BJ (cell line): ENCODE results near the gene ZBTB46. TPM values are rescaled to one million over a fixed set of nuclear protein-coding genes. Genes with fewer than 3 reads are reported as not detected.

Experiments used
- CTCF ChIA-PET: fragments of 350-600 bp; formaldehyde crosslinking; extraction: SDS; loops from one replicate; lab custom pipeline; 2021; ENCODE audit warnings: antibody characterized with exemption, inconsistent platforms; lab: Yijun Ruan, JAX
- POLR2A ChIA-PET: fragments of 300-600 bp; sonication (Branson Sonifier 250); formaldehyde crosslinking; extraction: SDS; loops from one replicate; lab custom pipeline; 2021; ENCODE audit warnings: antibody characterized with exemption; lab: Charles Lee
- DNase-seq: peaks from one replicate; pipeline ENCODE4 v3.0.0-alpha.2; 2011; ENCODE audit warnings: low read depth
- H3K27me3 ChIP-seq: 2 replicates; pipeline ENCODE4 v1.6.0; 2011; ENCODE audit warnings: low read length; ENCODE audit not compliant: control insufficient read depth, insufficient read depth
- H3K36me3 ChIP-seq: 2 replicates; pipeline ENCODE4 v1.5.1; 2011; ENCODE audit warnings: low read length; ENCODE audit not compliant: control insufficient read depth, insufficient read depth
- H3K4me3 ChIP-seq: 2 replicates; pipeline ENCODE4 v1.5.1; 2011; ENCODE audit warnings: low read depth, mild to moderate bottlenecking, control low read depth, low read length
- CTCF ChIP-seq: IDR thresholded peaks from 2 replicates; pipeline ENCODE4 v1.5.1; 2011; ENCODE audit warnings: low read depth, mild to moderate bottlenecking, control low read depth, inconsistent platforms, low read length, moderate library complexity; ENCODE audit not compliant: insufficient read depth
- polyA plus RNA-seq: library from polyadenylated mRNA; depleted of rRNA; stranded (reverse); fragments of >200 nt; gene quantifications from 2 replicates; pipeline ENCODE4 v1.2.3, GENCODE V29; 2011

The ZBTB46 gene
- polyA plus RNA-seq, 1 experiment: 0.32 TPM

GRCh38 chr20:63701329-63702035, 129.6 kb downstream of the ZBTB46 start:
- ChIA-PET CTCF (no interaction called here), POLR2A (no interaction called here)
- H3K27me3 ChIP-seq: no peaks in the 10 kb centered on the region
- H3K36me3 ChIP-seq: peaks cover 31% of the 10 kb centered on the region
- H3K4me3 ChIP-seq: no peak overlapping the region
- no peak for DNase-seq
- TF ChIP-seq CTCF: no peak

GRCh38 chr20:63701051-63701328, 130.1 kb downstream of the ZBTB46 start:
- Histone ChIP-seq H3K36me3 (peaks cover 32% of the 10 kb centered on the region), H3K27me3 (no peaks in the 10 kb centered on the region), H3K4me3 (no peak overlapping the region)
- TF ChIP-seq CTCF: no peak
- no peak for DNase-seq
- POLR2A ChIA-PET: no interaction called here
- CTCF ChIA-PET: no interaction called here

- ChIA-PET POLR2A (no interaction called here), CTCF (no interaction called here)
- Histone ChIP-seq H3K36me3 (peaks cover 30% of the 10 kb centered on the region), H3K4me3 (no peak overlapping the region), H3K27me3 (no peaks in the 10 kb centered on the region)
- TF ChIP-seq CTCF: no peak
- DNase-seq: no peak
Observed at GRCh38 chr20:63700199-63701050, 130.6 kb downstream of the ZBTB46 start.

- TF ChIP-seq CTCF: no peak
Observed at GRCh38 chr20:63699466-63700198, 131.4 kb downstream of the ZBTB46 start.

More at GRCh38 chr20:63699466-63700198, 131.4 kb downstream of the ZBTB46 start:
- H3K27me3 ChIP-seq: no peaks in the 10 kb centered on the region
- peaks cover 24% of the 10 kb centered on the region for H3K36me3 ChIP-seq
- ChIA-PET CTCF (interaction anchor here (0.6 to 1.1 kb wide), 2 partner anchors 8 to 162 kb away, joined by 4 read pairs; partner anchors contain the start of genes ARFRP1 and ZGPAT), POLR2A (interaction anchor here (0.8 kb wide), 1 partner anchor 8 kb away, joined by 6 read pairs; the partner anchor contains the start of genes ARFRP1 and ZGPAT)
- no peak overlapping the region for H3K4me3 ChIP-seq
- DNase-seq: no peak
